GM19240 (cell line): ENCODE data around the gene C17orf50.

Experiments used
- DNase-seq: peaks from one replicate; pipeline ENCODE4 v3.0.0; 2011; ENCODE audit warnings: low spot score; ENCODE audit not compliant: insufficient read length

Gene C17orf50

GRCh38 chr17:35733366-35733765 lies 27.3 kb upstream of the C17orf50 start:
- DNase-seq = no peak

GRCh38 chr17:35734396-35734795 lies 26.3 kb upstream of the C17orf50 start:
- no peak for DNase-seq

- DNase-seq = no peak
Measured at GRCh38 chr17:35735036-35735805, 25.5 kb upstream of the C17orf50 start.

- no peak for DNase-seq
Measured at GRCh38 chr17:35736236-35736635, 24.5 kb upstream of the C17orf50 start.

GRCh38 chr17:35738519-35739133 lies 22.1 kb upstream of the C17orf50 start:
- DNase-seq = no peak

- DNase-seq = no peak
Measured at GRCh38 chr17:35740216-35740615, 20.5 kb upstream of the C17orf50 start.

GRCh38 chr17:35740997-35741931 lies 19.4 kb upstream of the C17orf50 start:
- no peak for DNase-seq

- no peak for DNase-seq
Measured at GRCh38 chr17:35742496-35742895, 18.2 kb upstream of the C17orf50 start.

- no peak for DNase-seq
Measured at GRCh38 chr17:35742896-35743477, 17.7 kb upstream of the C17orf50 start.

GRCh38 chr17:35743626-35744328 lies 16.9 kb upstream of the C17orf50 start:
- DNase-seq = no peak

GRCh38 chr17:35744830-35745229 lies 15.9 kb upstream of the C17orf50 start:
- no peak for DNase-seq

GRCh38 chr17:35745246-35745645 lies 15.4 kb upstream of the C17orf50 start:
- no peak for DNase-seq

- no peak for DNase-seq
Measured at GRCh38 chr17:35745749-35746320, 14.9 kb upstream of the C17orf50 start.

- peak; percentile 94 for DNase-seq
Measured at GRCh38 chr17:35747540-35748017, 13.1 kb upstream of the C17orf50 start.

- no peak for DNase-seq
Measured at GRCh38 chr17:35748341-35748841, 12.3 kb upstream of the C17orf50 start.

GRCh38 chr17:35748979-35749378 lies 11.7 kb upstream of the C17orf50 start:
- DNase-seq = no peak

GRCh38 chr17:35749560-35750412 lies 10.9 kb upstream of the C17orf50 start:
- no peak for DNase-seq

- no peak for DNase-seq
Measured at GRCh38 chr17:35750526-35751395, 9.9 kb upstream of the C17orf50 start.
